Activated CD4-positive, alpha-beta T cell treated with anti-CD3 and anti-CD28 coated beads, Interleukin-2, amount 50 U/mL, for 16 hours (primary cell): ENCODE measurements around the gene CCDC6.
A peak's percentile ranks its signal among the peaks of the same experiment; 100 is the strongest.

ENCODE experiments used
- DNase-seq: peaks from one replicate; pipeline ENCODE4 v3.0.0-alpha.2; 2020

Gene CCDC6

GRCh38 chr10:59844436-59844835 lies 61.9 kb downstream of the CCDC6 start:
- DNase-seq, result no peak

GRCh38 chr10:59843748-59844147 lies 62.6 kb downstream of the CCDC6 start:
- no peak for DNase-seq

GRCh38 chr10:59839576-59839975 lies 66.8 kb downstream of the CCDC6 start:
- no peak for DNase-seq

GRCh38 chr10:59838085-59838789 lies 68.1 kb downstream of the CCDC6 start:
- DNase-seq, result no peak

GRCh38 chr10:59833810-59834209 lies 72.5 kb downstream of the CCDC6 start:
- DNase-seq, result no peak

- no peak for DNase-seq
These were observed 73.8 kb downstream of the CCDC6 start for GRCh38 chr10:59832506-59832905.

- no peak for DNase-seq
These were observed 74.5 kb downstream of the CCDC6 start for GRCh38 chr10:59831658-59832503.

GRCh38 chr10:59830601-59831259 lies 75.6 kb downstream of the CCDC6 start:
- DNase-seq, result peak; percentile 20

GRCh38 chr10:59829601-59830000 lies 76.8 kb downstream of the CCDC6 start:
- peak; percentile 68 for DNase-seq

- DNase-seq, result no peak
These were observed 77.3 kb downstream of the CCDC6 start for GRCh38 chr10:59829024-59829423.

GRCh38 chr10:59825932-59826331 lies 80.4 kb downstream of the CCDC6 start:
- DNase-seq, result no peak

- no peak for DNase-seq
These were observed 82.6 kb downstream of the CCDC6 start for GRCh38 chr10:59823751-59824150.

- DNase-seq, result no peak
These were observed 83.2 kb downstream of the CCDC6 start for GRCh38 chr10:59823111-59823510.

- no peak for DNase-seq
These were observed 85.9 kb downstream of the CCDC6 start for GRCh38 chr10:59820471-59820870.

GRCh38 chr10:59819683-59820082 lies 86.7 kb downstream of the CCDC6 start:
- no peak for DNase-seq

GRCh38 chr10:59819265-59819664 lies 87.1 kb downstream of the CCDC6 start:
- no peak for DNase-seq

- DNase-seq, result no peak
These were observed 88.6 kb downstream of the CCDC6 start for GRCh38 chr10:59817773-59818172.

GRCh38 chr10:59814878-59815277 lies 91.5 kb downstream of the CCDC6 start:
- no peak for DNase-seq

GRCh38 chr10:59812519-59813122 lies 93.7 kb downstream of the CCDC6 start:
- no peak for DNase-seq

- no peak for DNase-seq
These were observed 96.7 kb downstream of the CCDC6 start for GRCh38 chr10:59809644-59809974.

GRCh38 chr10:59808896-59809643 lies 97.3 kb downstream of the CCDC6 start:
- DNase-seq, result peak; percentile 80
